Mucosa of rectum (tissue), 2 donors: ENCODE measurements around the gene ANKLE1.

ENCODE experiments used
- H3K27ac ChIP-seq, 2 donors: one replicate each; pipeline ENCODE4 v1.7.0; 2013; ENCODE audit warnings: inconsistent platforms in 2 of 2, low read depth in 2 of 2, low read length in 2 of 2
- H3K27me3 ChIP-seq, 2 donors: one replicate each; pipeline ENCODE4 v1.7.0; 2013; ENCODE audit warnings: low read length in 2 of 2; ENCODE audit not compliant: control insufficient read depth in 2 of 2, insufficient read depth in 2 of 2
- H3K36me3 ChIP-seq, 2 donors: one replicate each; pipeline ENCODE4 v1.7.0; 2013; ENCODE audit warnings: low read length in 2 of 2; ENCODE audit not compliant: control insufficient read depth in 2 of 2, insufficient read depth in 2 of 2
- H3K4me1 ChIP-seq, 2 donors: one replicate each; pipeline ENCODE4 v1.7.0; 2013; ENCODE audit warnings: low read length in 2 of 2, mild to moderate bottlenecking in 1 of 2; ENCODE audit not compliant: control insufficient read depth in 2 of 2, insufficient read depth in 2 of 2
- H3K4me3 ChIP-seq, 2 donors: one replicate each; pipeline ENCODE4 v1.7.0; 2013; ENCODE audit warnings: low read length in 2 of 2
- H3K9ac ChIP-seq, 2 donors: one replicate each; pipeline ENCODE4 v1.7.0; 2013; ENCODE audit warnings: low read length in 2 of 2, low read depth in 1 of 2, mild to moderate bottlenecking in 1 of 2
- H3K9me3 ChIP-seq, 2 donors: one replicate each; pipeline ENCODE4 v1.7.0; 2013; ENCODE audit warnings: low read length in 2 of 2; ENCODE audit not compliant: control insufficient read depth in 2 of 2
- donor health status: healthy.
- donor health status: Normal muscosa, but diverticular disease.

ANKLE1 gene

GRCh38 chr19:17305517-17306284 lies 24.0 kb downstream of the ANKLE1 start, which contains the start of gene MRPL34:
TSS of gene MRPL34 (plus strand) at chr19:17305872. CDS start at chr19:17305893, 21 bp downstream.
- Histone ChIP-seq H3K27me3 (no peaks in the 10 kb centered on the region), H3K9ac (peak within 1 kb of the TSS; percentile 79 to 94), H3K9me3 (no peaks in the 10 kb centered on the region), H3K36me3 (no peaks in the 10 kb centered on the region), H3K4me1 (peaks cover 39 to 45% of the 10 kb centered on the region in 2 donors), H3K4me3 (peak within 1 kb of the TSS; percentile 89 to 90), H3K27ac (peak within 1 kb of the TSS; percentile 96 to 98)

DNA sequence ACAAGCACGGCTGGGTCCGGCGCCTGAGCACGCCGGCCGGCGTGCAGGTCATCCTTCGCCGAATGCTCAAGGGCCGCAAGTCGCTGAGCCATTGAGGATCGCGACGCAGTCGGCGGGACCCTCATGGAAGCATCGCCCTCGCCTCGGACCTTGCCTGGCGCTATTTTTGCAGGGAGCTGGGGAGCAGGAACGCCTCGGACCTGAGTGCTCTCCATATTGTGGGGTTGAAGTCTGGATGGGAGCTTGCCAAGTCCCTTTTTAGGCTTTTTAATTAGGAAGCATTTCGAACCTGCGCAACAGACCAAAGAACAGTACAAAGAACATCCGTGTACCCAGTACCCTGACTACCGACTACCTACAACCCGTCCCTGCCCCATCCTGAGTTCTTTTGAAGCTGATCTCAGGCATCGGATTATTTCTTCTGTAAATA lies 24.6 kb downstream of the ANKLE1 start:
- no peaks in the 10 kb centered on the region for H3K9me3 ChIP-seq
- peak overlapping the region; percentile 79 to 94 for H3K9ac ChIP-seq
- H3K27me3 ChIP-seq = no peaks in the 10 kb centered on the region
- H3K4me1 ChIP-seq = peaks cover 40 to 45% of the 10 kb centered on the region in 2 donors
- no peaks in the 10 kb centered on the region for H3K36me3 ChIP-seq
- H3K27ac ChIP-seq = peak overlapping the region; percentile 96 to 98
- H3K4me3 ChIP-seq = peak overlapping the region; percentile 89 to 90

- H3K27ac ChIP-seq = no peak overlapping the region
- H3K9ac ChIP-seq = no peak overlapping the region
- no peak overlapping the region for H3K4me3 ChIP-seq
These were observed 26.2 kb downstream of the ANKLE1 start for GRCh38 chr19:17307876-17308377.

GRCh38 chr19:17309198-17309964 lies 27.7 kb downstream of the ANKLE1 start, which contains the start of gene DDA1:
TSS of gene DDA1 (plus strand) at chr19:17309563. CDS start at chr19:17309655, 92 bp downstream.
- H3K4me3 ChIP-seq = peak within 1 kb of the TSS; percentile 91 to 98
- peaks cover 30 to 31% of the 10 kb centered on the region in 2 donors for H3K4me1 ChIP-seq
- H3K27me3 ChIP-seq = no peaks in the 10 kb centered on the region
- H3K9me3 ChIP-seq = no peaks in the 10 kb centered on the region
- H3K36me3 ChIP-seq = peaks cover 9 to 12% of the 10 kb centered on the region in 2 donors
- H3K9ac ChIP-seq = peak within 1 kb of the TSS; percentile 83 to 91
- peak within 1 kb of the TSS; percentile 74 to 83 for H3K27ac ChIP-seq

More at GRCh38 chr19:17307876-17308377, 26.2 kb downstream of the ANKLE1 start:
- no peaks in the 10 kb centered on the region for H3K9me3 ChIP-seq
- peaks cover 35 to 37% of the 10 kb centered on the region in 2 donors for H3K4me1 ChIP-seq
- peaks cover 2 to 3% of the 10 kb centered on the region in 2 donors for H3K36me3 ChIP-seq
- H3K27me3 ChIP-seq = no peaks in the 10 kb centered on the region

DNA sequence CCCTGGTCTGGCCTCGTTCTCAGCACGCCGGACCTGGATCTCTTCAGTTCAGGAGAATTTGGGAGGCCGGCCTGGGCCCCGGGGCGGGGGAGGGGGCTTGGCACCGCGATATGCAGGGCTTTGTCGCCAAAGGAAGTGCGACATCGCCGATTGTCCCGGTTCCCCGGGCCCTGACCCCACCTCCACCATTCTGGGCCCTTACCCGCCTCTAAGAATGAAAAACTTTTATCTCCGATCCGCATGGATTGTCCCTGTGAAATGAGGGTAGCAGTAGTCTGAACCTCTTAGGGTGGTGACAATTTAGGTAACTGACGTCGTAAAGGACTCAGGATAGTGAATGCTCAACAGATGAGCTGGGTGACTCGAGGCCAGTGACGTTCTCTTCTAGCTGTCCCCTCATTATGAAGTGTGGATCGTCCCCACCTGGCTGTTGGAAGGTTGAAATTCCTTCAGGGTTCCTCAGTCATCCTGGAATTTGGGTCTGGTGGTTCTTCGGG lies 28.3 kb downstream of the ANKLE1 start:
- Histone ChIP-seq H3K9ac (peak overlapping the region; percentile 83 to 91), H3K27me3 (no peaks in the 10 kb centered on the region), H3K27ac (peak overlapping the region; percentile 74 to 83), H3K4me1 (peaks cover 24 to 25% of the 10 kb centered on the region in 2 donors), H3K4me3 (peak overlapping the region; percentile 91 to 98), H3K9me3 (no peaks in the 10 kb centered on the region), H3K36me3 (peaks cover 9 to 17% of the 10 kb centered on the region in 2 donors)

- Histone ChIP-seq H3K27ac (no peak overlapping the region), H3K36me3 (peaks cover 15 to 26% of the 10 kb centered on the region in 2 donors), H3K9ac (no peak overlapping the region)
These were observed 29.9 kb downstream of the ANKLE1 start for GRCh38 chr19:17311455-17312188.

DNA sequence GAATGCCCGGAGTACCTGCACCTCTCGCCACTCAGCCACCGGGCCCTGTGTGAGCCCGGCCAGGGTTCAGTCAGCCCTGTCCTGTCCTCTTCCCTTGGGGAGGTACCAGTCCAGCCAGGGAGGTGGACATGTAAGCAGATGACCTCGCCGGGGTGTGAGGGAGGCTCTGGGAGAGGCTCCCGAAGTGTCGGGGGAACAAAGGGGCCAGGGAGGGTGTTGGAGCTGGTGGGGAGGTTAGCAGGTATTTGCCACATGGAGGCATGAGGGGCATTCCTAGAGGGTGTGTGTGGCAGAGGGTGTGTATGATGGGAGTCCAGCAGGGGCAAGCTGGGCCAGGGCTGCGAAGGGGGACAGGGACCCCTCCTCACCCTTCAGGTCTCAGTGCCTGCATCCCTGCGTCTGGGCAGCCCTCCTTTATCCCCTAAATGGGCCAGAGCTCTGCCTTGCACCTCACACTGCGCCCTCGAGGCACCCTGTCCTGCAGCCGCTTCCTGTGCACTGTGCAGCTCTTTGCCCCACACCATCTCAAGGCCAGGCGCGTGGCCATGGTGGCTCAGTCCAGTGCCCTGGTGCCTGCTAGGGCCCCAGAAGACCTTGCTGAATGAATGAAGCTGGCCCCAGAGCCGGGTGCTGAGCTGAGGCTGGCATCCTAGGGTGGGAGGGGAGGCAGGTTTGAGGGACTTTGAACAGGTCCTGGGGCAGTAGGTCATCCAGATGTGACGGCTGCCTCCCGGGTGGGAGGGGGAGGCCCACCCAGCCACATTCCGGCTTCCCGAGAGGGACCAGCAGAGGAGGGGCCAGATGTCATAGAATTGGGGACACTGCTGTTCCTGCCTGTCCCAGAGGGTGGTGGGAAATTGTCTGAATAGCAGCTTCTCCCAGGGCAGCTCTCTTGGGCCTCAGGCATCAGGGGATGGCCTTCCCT lies 30.8 kb downstream of the ANKLE1 start:
- H3K4me1 ChIP-seq = peaks cover 13 to 14% of the 10 kb centered on the region in 2 donors
- H3K36me3 ChIP-seq = peaks cover 15 to 26% of the 10 kb centered on the region in 2 donors
- no peak overlapping the region for H3K27ac ChIP-seq
- H3K9me3 ChIP-seq = no peaks in the 10 kb centered on the region
- H3K27me3 ChIP-seq = no peaks in the 10 kb centered on the region
- H3K9ac ChIP-seq = no peak overlapping the region
- H3K4me3 ChIP-seq = no peak overlapping the region

More at GRCh38 chr19:17311455-17312188, 29.9 kb downstream of the ANKLE1 start:
- no peaks in the 10 kb centered on the region for H3K9me3 ChIP-seq
- no peak overlapping the region for H3K4me3 ChIP-seq
- peaks cover 15% of the 10 kb centered on the region in 2 donors for H3K4me1 ChIP-seq
- H3K27me3 ChIP-seq = no peaks in the 10 kb centered on the region

- H3K4me1 ChIP-seq = peaks cover 11 to 12% of the 10 kb centered on the region in 2 donors
- H3K36me3 ChIP-seq = peaks cover 15 to 29% of the 10 kb centered on the region in 2 donors
- H3K27me3 ChIP-seq = no peaks in the 10 kb centered on the region
- no peak overlapping the region for H3K9ac ChIP-seq
- no peaks in the 10 kb centered on the region for H3K9me3 ChIP-seq
- no peak overlapping the region for H3K4me3 ChIP-seq
- no peak overlapping the region for H3K27ac ChIP-seq
These were observed 32.4 kb downstream of the ANKLE1 start for GRCh38 chr19:17314007-17314593.
